Ramos (cell line): ENCODE results near the gene LAMC3.
"Not testable (repeated sequence)": the region's sequence is repeated elsewhere in the genome, so short reads cannot be mapped to it uniquely, and the experiment has no call there.

Source experiments
- in situ Hi-C: fragments of 300-500 bp; cut with MboI; formaldehyde crosslinking; loops from one replicate; pipeline ENCODE4 v1.14.3; 2022; ENCODE audit warnings: low sequenced_read_pairs; ENCODE audit not compliant: unreplicated experiment

LAMC3 gene

DNA sequence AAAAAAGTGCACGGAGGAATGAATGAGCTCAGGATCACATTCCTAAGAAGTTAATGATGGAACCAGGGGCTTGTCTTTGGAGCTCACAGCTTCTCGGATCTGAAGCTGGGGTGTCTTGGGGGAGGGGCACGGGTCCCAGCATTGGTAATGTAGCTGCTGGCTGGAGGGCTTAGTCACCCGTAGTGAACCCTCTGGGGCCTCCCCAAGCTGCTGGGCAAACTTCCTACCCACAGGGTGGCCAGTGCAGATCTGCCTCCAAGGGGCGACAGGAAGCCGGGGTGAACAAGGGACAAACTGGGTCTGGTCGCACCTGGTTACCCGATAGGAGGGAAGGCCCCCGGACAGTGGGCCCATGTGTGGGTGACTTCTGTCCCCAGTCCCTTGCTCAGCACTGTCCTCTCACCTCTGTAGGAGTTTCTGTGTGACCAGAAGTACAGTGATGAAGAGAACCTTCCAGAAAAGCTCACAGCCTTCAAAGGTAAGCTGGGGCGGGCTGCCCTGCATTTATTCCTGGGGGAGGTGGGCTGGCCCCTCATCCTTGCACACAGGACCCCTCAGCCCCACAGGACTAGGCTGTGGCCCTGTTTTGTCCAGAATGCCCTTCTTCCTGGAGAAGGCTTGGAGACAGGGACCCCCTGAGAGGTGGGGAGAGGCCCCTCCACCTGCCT, 102.3 kb downstream of the LAMC3 start:
- in situ Hi-C loops = no loop called here

DNA sequence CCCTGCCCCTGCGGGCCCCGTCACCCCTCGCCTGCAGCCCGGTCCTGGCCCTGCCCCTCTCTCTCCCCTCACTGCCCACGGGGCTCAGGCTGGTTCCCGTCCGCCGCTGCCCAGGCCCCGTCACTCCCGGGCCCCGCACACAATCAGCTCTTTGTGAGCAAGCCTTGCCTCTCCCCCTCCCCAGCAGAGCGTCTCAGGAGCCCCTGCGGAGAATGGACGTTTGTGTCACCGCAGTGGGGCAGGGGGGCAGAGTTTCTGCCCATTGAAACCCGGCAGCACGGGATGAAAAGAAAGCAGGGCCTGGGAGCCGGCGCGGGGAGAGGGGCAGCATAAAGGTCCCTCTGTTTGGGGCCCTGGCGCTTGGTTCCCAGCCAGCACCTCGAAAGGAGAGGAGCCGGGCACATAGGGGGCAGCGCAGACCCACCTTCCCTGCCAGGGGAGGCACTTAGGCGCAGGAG, 102.9 kb downstream of the LAMC3 start:
- in situ Hi-C loops = no loop called here

DNA sequence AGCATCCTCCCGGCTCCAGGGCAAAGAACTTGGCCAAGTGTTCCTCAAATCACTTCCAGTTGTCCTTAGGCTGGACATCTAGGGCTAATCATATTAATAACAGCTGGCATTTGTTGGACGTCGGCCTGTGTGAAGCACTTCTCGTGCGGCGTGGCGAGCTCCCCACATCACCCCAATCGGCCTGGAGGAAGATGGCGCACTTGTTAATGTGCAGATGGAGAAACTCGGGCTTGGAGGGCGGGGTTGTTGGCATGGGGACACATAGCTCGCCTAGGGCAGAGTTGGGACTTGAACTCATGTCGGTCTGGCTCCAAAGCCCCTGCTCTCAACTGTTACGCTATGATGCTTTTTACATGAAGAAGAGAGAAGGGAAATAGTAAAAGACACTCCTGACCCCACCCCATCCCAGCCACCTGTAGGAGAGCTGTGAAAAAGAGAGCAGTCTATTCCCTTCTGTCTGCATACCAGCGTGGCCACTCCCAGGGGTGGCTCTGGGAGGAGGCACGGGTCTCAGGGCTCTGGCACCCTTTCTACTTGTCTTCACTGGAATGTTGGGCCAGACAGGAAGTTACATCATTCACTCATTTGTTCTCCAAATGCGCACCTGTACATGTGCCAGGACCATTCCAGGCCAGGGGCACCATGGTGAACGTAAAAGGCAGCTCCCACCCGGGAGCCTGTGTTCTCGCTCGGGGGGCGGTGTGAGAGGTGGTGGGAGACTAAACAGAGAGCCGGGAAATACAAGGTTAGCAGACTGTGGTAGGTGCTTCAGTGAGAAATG, 103.6 kb downstream of the LAMC3 start:
- in situ Hi-C loops = no loop called here

DNA sequence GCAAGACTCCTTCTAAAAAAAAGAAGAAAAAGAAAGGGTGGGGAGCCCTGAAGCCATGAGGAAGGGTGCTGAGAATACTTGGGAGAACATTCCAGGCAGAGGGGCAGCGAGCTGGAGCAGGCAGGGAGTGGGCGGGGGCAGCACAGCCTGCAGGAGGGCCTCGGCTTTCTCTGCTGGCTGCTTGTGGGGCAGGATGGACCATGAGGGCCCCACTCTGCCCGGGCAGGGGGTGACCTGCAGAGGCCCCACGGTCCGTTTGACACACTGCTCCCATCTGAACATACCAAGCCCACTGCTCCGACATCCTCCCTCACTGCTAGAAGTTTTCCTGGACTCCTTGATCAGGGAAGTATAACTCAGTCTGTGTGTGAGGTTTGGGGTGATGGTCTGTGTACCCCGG, 104.7 kb downstream of the LAMC3 start:
- in situ Hi-C loops = no loop called here

DNA sequence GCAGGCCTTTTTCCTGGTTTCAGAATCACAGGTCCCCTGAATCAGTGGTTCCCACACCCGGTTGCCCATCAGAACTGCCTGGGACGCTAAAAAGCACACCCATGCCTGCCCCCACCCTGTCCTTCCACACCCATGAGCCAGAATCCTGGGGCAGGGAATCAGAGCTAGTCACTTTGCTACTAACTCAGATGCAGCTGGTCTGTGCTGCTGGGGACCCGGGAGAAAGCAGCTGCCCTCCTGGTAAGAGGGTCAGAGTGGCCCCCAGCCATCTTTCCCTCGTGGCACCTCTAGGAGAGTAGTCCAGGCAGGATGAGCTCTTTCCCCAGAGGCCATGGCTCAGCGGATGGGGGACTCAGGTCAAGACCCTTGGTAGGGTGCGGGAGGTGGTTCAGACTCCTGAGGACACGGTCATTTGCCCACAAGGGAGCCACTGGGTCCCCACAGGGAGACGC, 105.1 kb downstream of the LAMC3 start:
- in situ Hi-C loops = no loop called here

DNA sequence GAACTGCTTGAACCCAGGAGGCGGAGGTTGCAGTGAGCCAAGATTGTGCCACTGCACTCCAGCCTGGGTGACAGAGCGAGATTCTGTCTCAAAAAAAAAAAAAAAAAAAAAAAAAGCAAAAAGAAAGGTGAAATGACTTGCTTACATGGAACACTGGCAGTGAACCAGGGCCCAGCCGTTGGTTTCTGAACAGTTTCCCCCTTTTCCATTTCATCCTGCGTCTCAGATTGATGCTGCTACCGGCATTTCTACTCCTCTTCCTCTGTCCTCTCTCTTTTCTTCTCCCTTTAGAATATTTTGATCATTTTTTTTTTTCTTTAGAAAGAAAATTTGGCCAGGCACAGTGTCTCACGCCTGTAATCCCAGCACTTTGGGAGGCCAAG, 106.4 kb downstream of the LAMC3 start:
- in situ Hi-C loops = not testable (repeated sequence)

DNA sequence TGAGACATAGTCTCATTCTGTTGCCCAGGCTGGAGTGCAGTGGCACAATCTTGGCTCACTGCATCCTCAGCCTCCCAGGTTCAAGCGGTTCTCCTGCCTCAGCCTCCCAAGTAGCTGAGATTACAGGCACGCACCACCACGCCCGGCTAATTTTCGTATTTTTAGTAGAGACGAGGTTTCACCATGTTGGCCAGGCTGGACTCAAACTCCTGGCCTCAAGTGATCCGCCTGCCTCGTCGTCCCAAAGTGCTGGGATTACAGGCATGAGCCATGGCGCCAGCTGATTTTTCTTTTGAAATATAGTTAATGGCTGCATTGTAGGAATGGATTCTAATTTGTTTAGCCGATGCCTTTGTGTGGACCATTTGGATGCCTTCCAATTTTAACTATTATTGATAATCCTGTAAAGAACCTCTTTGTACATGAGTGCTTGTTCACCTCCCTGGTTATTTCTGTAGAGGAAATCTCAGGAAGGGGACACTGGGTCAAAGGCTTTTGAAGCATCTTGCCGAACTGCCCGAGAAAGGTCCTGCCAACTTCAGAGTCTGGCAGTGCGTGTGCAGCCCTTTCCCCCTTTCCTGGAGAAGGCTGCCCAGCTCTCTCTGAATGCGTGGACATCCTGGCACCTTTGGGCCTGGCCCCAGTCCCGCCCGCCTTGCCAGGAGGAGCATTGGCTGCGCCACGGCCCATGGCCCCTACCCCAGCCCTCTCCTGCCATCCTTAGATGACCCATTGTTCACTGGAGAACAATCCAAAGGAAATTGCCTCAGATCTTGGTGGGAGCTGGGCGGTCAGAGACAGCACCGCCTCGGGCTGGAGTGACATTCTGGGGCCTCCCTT, 107.5 kb downstream of the LAMC3 start:
- in situ Hi-C loops = no loop called here

DNA sequence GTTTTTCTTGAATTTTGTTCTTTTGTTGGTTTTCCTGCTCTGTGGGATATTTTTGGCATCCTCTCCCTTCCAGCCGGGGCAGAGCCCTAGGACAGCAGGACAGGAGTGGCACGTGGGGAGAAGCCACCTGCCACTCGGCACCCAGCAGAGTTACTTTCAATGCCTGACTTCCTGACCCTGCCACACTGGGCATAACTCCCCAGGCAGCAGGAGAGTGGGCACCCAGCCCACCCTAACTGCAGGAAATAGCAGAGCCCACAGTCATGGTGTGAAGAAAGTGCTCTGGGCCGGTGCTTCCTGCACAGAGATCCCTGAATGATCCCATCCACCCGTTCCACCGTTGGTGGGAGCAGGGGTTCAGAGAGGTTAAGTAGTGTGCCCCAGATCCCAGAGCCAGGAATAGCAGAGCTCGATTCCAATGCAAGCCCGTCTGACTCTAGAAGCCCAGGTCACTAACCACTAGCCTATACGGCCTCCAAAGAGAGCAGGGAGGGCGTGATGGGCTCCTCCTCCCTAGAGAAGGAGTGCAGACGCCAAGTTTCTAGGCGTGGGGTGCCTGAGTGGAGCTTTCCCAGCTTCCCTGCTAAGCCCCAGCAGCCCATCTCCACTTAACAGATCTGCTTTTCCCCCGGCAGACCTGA, 108.3 kb downstream of the LAMC3 start:
- in situ Hi-C loops = no loop called here

DNA sequence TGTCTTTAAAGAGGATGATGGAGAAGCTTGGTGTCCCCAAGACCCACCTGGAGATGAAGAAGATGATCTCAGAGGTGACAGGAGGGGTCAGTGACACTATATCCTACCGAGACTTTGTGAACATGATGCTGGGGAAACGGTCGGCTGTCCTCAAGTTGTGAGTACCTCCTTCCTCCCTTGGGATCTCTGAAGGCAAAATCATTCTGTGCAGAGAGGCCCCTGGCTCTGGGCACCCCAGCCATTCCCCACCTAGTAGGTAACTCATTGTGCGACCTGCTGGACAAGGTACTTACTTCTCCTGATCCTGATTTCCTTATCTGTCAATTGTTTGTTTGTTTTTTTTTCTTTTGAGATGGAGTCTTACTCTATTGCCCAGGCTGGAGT, 108.8 kb downstream of the LAMC3 start:
- in situ Hi-C loops = no loop called here

DNA sequence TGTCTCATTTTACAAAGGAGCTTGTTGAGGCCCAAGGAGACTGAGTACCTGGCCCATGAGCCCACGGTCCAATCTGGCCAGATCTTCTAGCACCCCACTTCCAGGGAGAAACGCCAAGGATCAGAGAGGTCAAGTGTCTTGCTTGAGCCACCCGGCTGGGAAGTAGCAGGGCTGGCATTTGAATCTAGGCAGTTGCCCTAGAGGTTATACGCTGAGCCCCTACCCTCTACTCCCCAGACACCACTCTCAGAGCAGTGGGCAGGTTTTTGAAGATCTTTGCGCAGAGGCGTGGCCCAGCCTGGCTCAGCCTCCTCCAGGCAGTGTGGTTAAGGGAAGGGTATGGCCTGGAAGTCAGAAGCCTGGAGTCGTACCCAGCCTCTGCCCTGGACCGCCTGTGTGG, 110.6 kb downstream of the LAMC3 start:
- in situ Hi-C loops = no loop called here

DNA sequence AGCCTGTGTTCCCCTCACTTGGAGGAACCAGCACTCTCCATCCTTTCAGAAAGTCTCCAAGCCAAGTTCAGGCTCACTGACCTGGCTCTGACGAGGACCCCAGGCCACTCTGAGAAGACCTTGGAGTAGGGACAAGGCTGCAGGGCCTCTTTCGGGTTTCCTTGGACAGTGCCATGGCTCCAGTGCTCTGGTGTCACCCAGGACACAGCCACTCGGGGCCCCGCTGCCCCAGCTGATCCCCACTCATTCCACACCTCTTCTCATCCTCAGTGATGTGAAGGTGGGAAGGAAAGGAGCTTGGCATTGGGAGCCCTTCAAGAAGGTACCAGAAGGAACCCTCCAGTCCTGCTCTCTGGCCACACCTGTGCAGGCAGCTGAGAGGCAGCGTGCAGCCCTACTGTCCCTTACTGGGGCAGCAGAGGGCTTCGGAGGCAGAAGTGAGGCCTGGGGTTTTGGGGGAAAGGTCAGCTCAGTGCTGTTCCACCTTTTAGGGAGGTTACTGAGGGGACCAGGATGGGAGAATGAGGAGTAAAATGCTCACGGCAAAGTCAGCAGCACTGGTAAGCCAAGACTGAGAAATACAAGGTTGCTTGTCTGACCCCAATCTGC, 111.8 kb downstream of the LAMC3 start:
- in situ Hi-C loops = no loop called here

DNA sequence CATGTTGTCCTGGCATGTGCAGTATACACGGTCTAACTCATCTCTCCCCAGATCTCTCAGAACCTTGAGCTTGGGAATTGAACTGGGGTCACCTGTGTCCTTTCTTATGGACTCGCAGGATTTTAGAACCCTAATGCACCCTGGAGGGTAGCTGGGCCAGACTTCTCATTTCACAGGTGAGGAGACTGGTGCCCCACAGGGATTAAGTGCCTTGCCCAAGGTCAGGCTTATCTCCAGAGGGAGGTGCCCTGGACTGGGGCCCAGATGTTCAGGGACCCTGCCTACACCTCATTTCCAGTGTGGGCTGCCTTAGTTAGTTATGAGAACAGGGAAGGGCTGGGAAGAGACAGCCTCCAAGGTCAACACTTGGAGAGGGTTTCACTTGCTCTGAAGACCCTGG, 112.4 kb downstream of the LAMC3 start:
- in situ Hi-C loops = no loop called here

DNA sequence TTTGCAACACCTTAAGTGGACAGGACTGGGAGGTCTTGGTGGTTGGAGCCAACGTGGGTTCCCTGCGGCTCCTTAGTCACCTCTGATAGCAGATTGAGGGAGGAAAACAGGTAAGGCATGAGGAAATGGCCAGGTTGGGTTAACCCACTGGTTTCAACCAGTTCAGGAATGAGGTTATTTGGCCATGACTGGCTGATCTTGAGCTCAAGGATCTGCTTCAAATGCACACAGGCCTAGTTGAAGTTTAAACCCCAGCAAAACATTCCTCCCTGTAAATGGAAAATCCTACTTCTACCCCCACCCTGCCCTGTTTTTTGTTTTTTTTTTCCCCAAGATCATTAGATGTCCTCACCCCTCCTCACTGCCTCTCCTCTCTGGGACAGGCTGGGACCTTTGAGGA, 113.2 kb downstream of the LAMC3 start:
- in situ Hi-C loops = no loop called here

DNA sequence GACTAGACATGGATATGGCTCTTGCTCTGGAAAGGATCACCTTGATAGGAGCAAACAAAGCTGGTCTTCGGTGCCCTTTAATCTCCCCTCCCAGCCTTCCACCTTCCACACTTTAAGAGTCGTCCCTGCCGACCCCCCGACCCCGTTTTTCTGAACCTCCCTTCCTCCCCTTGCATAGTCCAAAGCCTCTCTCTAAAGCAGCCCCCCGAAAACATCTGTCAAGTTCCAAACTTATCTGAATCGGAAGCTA, 116.0 kb downstream of the LAMC3 start:
- in situ Hi-C loops = no loop called here

DNA sequence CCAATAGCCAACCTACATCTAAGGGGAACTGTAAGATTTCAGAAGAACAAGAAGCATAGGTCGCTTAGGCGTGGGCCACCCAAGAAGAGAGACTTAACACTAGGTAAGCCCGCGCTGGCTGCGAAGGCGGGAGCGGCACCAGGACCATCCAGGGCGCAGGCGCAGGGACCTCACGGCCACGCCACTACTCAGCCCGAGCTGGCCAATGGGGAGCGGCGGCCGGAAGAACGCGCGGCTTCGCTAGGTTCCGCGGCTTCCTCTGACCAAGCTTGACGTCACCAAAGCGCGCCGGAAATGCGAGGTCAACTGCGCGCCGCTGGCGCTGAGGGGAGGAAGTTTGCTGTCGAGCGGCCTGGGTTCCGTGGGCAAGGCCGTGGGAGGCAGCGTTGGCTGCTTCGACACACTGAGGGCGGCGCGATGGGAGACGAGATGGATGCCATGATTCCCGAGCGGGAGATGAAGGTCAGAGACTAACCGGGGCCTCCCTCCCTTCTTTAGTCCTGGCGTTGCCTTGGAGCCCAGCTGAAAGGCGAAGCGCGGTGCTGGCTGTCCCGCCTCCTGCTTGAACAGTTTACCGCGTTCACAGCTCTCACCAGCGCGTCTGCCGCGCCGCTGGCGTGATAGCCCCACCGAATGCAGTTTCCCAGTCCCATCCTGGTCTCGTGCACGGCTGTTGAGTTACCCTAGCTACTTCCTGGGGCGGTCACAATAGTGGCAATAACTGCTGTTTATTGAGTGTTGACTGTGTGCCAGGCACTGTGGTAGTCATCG, 116.5 kb downstream of the LAMC3 start, which contains the start of gene NUP214:
NUP214 (plus strand) TSS at position 299 of the 771 bp plus-strand sequence; CDS start at position 418, 119 bp downstream.
- in situ Hi-C loops = no loop called here

DNA sequence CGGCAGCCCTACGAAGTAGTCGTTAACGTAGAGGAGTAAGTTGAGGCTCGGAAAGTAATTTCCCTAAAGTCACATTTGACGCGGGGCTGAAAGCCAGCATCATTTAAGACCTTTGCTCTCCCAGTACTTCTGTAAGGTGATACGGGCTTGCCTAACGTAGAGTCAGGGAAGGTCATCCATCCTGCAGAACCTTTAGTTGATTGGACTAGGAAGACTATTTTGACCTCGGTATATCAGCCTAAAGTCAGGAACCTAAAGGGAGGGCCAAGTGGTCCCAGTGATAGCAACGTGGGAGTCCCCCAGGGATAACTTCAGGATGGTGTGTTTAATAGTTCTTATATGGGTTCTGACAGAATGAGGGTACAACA, 117.1 kb downstream of the LAMC3 start:
- in situ Hi-C loops = no loop called here

DNA sequence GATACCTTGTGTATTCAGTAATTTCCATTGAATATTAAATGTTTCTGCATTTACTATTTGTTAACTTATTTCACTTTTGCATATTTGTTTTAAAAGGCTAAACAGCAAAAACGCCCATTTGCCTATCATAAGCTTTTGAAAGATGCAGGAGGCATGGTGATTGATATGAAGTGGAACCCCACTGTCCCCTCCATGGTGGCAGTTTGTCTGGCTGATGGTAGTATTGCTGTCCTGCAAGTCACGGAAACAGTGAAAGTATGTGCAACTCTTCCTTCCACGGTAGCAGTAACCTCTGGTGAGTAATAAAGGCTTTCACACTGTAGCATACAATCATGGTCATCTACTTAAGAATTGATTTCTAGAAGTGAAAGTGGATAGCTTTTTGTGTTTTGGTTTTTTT, 120.2 kb downstream of the LAMC3 start:
- in situ Hi-C loops = no loop called here

DNA sequence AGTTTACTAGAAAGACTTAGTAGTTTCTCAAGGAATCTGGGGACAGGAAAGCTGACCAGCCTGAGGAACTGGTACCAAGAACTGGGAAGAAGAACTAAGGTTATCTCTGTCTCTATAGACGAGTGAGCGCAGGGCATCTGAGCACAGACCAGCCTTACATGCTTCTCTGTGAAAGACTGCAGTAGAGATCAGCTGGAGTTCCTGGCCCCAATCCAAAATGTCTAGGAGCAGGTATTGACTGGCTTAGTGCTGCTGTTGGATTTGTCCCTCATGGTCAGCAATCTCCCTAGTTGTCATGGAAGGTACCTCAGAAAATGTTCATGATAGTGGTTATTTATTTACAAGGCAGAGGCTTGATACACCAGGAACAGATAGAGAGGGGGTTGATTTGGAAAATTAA, 129.7 kb downstream of the LAMC3 start:
- in situ Hi-C loops = no loop called here

DNA sequence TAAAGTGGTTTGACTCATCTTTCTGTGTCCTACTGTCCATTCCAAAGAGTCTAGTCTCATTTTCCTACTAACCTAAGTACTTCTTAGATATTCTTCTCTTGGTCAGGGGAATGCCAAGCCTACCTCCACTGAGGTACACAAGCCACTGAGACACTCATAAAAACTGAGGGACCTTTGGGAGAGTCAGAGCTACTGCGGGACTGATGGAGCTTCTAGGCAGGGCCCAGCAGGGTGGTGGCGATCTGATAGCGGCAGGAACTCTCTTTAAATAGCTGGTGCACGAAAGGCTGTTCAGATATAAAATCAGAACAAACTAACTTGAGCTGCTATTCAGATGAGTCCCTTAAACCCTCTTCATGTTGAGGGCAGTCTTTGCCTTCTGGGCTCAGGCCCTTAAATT, 131.1 kb downstream of the LAMC3 start:
- in situ Hi-C loops = no loop called here

DNA sequence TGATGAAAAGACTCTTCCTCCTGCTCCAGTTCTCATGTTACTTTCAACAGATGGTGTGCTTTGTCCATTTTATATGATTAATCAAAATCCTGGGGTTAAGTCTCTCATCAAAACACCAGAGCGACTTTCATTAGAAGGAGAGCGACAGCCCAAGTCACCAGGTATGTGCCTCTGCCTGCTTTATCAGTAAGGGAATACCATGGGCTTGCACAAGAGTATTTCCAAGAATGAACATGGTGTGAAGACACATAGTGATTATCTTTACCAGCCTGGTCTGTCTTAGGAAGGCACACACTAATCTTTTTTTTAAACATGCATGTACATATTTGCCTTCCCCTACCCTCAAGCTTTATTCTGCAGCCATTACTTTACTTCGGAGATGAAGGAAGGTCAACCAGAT, 131.6 kb downstream of the LAMC3 start:
- in situ Hi-C loops = no loop called here
